H1 (cell line): Measurements from ENCODE around the gene SMOC2. TPM values are rescaled to one million over a fixed set of nuclear protein-coding genes. Genes with fewer than 3 reads are reported as not detected.
A peak's percentile ranks its signal among the peaks of the same experiment; 100 is the strongest.

Experiments
- CTCF ChIA-PET: fragments of 300-600 bp; sonication (Branson Sonifier 250); formaldehyde crosslinking; loops from one replicate; lab custom pipeline; 2021; ENCODE audit not compliant: partially characterized antibody; lab: Charles Lee
- POLR2A ChIA-PET: fragments of 300-600 bp; sonication (Branson Sonifier 250); formaldehyde crosslinking; loops from one replicate; lab custom pipeline; 2021; ENCODE audit warnings: inconsistent platforms; ENCODE audit not compliant: partially characterized antibody; lab: Charles Lee
- DNase-seq, 2 experiments: peaks; one replicate each; pipeline versions ENCODE4 v3.0.0 to v3.0.0-alpha.2; 2010 to 2022; ENCODE audit warnings: low spot score in 2 of 2, low read depth in 1 of 2, mixed read lengths in 1 of 2
- FAIRE-seq: peaks from 2 replicates; lab custom pipeline; 2011; peaks lifted over from hg19 to GRCh38; lab: Jason Lieb, UNC
- H2AFZ ChIP-seq: 2 replicates; pipeline ENCODE4 v1.8.1; 2012; ENCODE audit warnings: low read length, inconsistent platforms
- H2AK5ac ChIP-seq: 2 replicates; pipeline ENCODE4 v1.6.1; 2013; ENCODE audit warnings: low read depth, low read length
- H2BK120ac ChIP-seq: replicated peaks from 2 replicates; pipeline ENCODE3; 2013; ENCODE audit warnings: low read depth, low read length, inconsistent platforms
- H2BK12ac ChIP-seq: 2 replicates; pipeline ENCODE4 v1.6.1; 2013; ENCODE audit warnings: low read depth, low read length
- H2BK15ac ChIP-seq: 2 replicates; pipeline ENCODE4 v1.6.1; 2013; ENCODE audit warnings: low read length
- H2BK20ac ChIP-seq: 2 replicates; pipeline ENCODE4 v1.6.1; 2013; ENCODE audit warnings: low read length
- H2BK5ac ChIP-seq: 2 replicates; pipeline ENCODE4 v1.6.1; 2013; ENCODE audit warnings: low read depth, low read length
- H3K14ac ChIP-seq: 2 replicates; pipeline ENCODE4 v1.6.1; 2013; ENCODE audit warnings: inconsistent platforms; ENCODE audit not compliant: insufficient read length
- H3K18ac ChIP-seq: 2 replicates; pipeline ENCODE4 v1.6.1; 2013; ENCODE audit warnings: low read length; ENCODE audit errors: extremely low read depth
- H3K23ac ChIP-seq: 2 replicates; pipeline ENCODE4 v1.6.1; 2013; ENCODE audit warnings: inconsistent platforms; ENCODE audit not compliant: insufficient read length
- H3K23me2 ChIP-seq: 2 replicates; pipeline ENCODE4 v1.6.1; 2013; ENCODE audit warnings: low read depth, low read length
- H3K27ac ChIP-seq: 2 replicates; pipeline ENCODE4 v1.6.1; 2011; ENCODE audit warnings: low read depth, low read length, inconsistent platforms
- H3K27me3 ChIP-seq, 4 experiments: replicated peaks in 1 of 4; 1 replicate in 1 of 4; 2 replicates in 3 of 4; pipeline versions ENCODE4 v1.6.1 to v1.8.1; 2011 to 2013; ENCODE audit warnings: low read length in 3 of 4, mild to moderate bottlenecking in 3 of 4, inconsistent platforms in 2 of 4, mixed read lengths in 2 of 4, moderate library complexity in 1 of 4; ENCODE audit not compliant: control insufficient read depth in 3 of 4, insufficient read depth in 3 of 4; ENCODE audit errors: extremely low read depth in 1 of 4
- H3K36me3 ChIP-seq, 4 experiments: 2 replicates each; pipeline versions ENCODE4 v1.6.1 to v1.8.1; 2011 to 2013; ENCODE audit warnings: mild to moderate bottlenecking in 4 of 4, low read length in 3 of 4, moderate library complexity in 2 of 4, control low read depth in 1 of 4, inconsistent platforms in 1 of 4; ENCODE audit not compliant: insufficient read depth in 4 of 4, control insufficient read depth in 2 of 4
- H3K4ac ChIP-seq: replicated peaks from 2 replicates; pipeline ENCODE3; 2013; ENCODE audit warnings: low read length, low read depth, mixed read lengths, inconsistent platforms; ENCODE audit not compliant: insufficient read length
- H3K4me1 ChIP-seq, 4 experiments: replicated peaks in 1 of 4; 1 replicate in 1 of 4; 2 replicates in 3 of 4; pipeline versions ENCODE4 v1.6.1 to v1.8.1; 2011 to 2013; ENCODE audit warnings: low read length in 3 of 4, inconsistent platforms in 2 of 4, mixed read lengths in 1 of 4; ENCODE audit not compliant: insufficient read depth in 4 of 4, control insufficient read depth in 3 of 4
- H3K4me2 ChIP-seq, 2 experiments: 2 replicates each; pipeline versions ENCODE4 v1.6.1 to v1.8.1; 2011 to 2013; ENCODE audit warnings: low read depth in 2 of 2, low read length in 2 of 2, control low read depth in 1 of 2, inconsistent platforms in 1 of 2, mild to moderate bottlenecking in 1 of 2; ENCODE audit not compliant: insufficient read depth in 1 of 2
- H3K4me3 ChIP-seq, 4 experiments: fragments of 200-600, 300-600 bp in 1 of 4; sonication (generic), shearing (Covaris generic), sonication (Bioruptor Twin) in 1 of 4; 2 replicates each; pipeline versions ENCODE4 v1.5.1 to v1.8.1; 2011 to 2016; ENCODE audit warnings: low read length in 4 of 4, low read depth in 3 of 4, control low read depth in 2 of 4, inconsistent platforms in 2 of 4, mild to moderate bottlenecking in 2 of 4, mixed read lengths in 1 of 4, moderate library complexity in 1 of 4; ENCODE audit not compliant: insufficient read depth in 2 of 4; ENCODE audit errors: extremely low read depth in 1 of 4
- H3K56ac ChIP-seq: replicated peaks from 2 replicates; pipeline ENCODE3; 2013; ENCODE audit warnings: low read depth, mild to moderate bottlenecking, mixed read lengths, low read length, inconsistent platforms; ENCODE audit not compliant: insufficient read length
- H3K79me1 ChIP-seq: 2 replicates; pipeline ENCODE4 v1.6.1; 2013; ENCODE audit warnings: low read depth, low read length, control low read depth
- H3K79me2 ChIP-seq, 2 experiments: 2 replicates each; pipeline versions ENCODE4 v1.6.1 to v1.8.1; 2012 to 2013; ENCODE audit warnings: low read length in 2 of 2, mild to moderate bottlenecking in 2 of 2, inconsistent platforms in 1 of 2; ENCODE audit not compliant: insufficient read depth in 2 of 2, control insufficient read depth in 1 of 2
- H3K9ac ChIP-seq, 4 experiments: replicated peaks in 1 of 4; 1 replicate in 1 of 4; 2 replicates in 3 of 4; pipeline versions ENCODE4 v1.6.1 to v1.8.1; 2011 to 2013; ENCODE audit warnings: low read depth in 3 of 4, low read length in 3 of 4, control low read depth in 2 of 4, mild to moderate bottlenecking in 2 of 4, moderate library complexity in 2 of 4, inconsistent platforms in 1 of 4; ENCODE audit errors: extremely low read depth in 1 of 4
- H3K9me3 ChIP-seq, 2 experiments: 2 replicates each; pipeline versions ENCODE4 v1.6.1 to v1.8.1; 2012 to 2013; ENCODE audit warnings: mild to moderate bottlenecking in 2 of 2, moderate library complexity in 2 of 2, control low read depth in 1 of 2, inconsistent platforms in 1 of 2, low read depth in 1 of 2, low read length in 1 of 2, mixed read lengths in 1 of 2; ENCODE audit not compliant: insufficient read depth in 2 of 2
- H4K20me1 ChIP-seq, 2 experiments: replicated peaks in 1 of 2; 2 replicates each; pipeline versions ENCODE3 to v1.8.1; 2011 to 2013; ENCODE audit warnings: inconsistent platforms in 2 of 2, low read length in 2 of 2, mild to moderate bottlenecking in 1 of 2; ENCODE audit not compliant: insufficient read depth in 2 of 2, control insufficient read depth in 1 of 2
- H4K5ac ChIP-seq: 2 replicates; pipeline ENCODE4 v1.6.1; 2013; ENCODE audit warnings: low read length, low read depth, mixed read lengths, inconsistent platforms; ENCODE audit not compliant: insufficient read length
- H4K8ac ChIP-seq: 2 replicates; pipeline ENCODE4 v1.8.0; 2013; ENCODE audit warnings: mild to moderate bottlenecking, moderate library complexity, low read length, inconsistent platforms; ENCODE audit not compliant: insufficient read depth; ENCODE audit errors: extremely low read depth
- H4K91ac ChIP-seq: replicated peaks from 2 replicates; pipeline ENCODE3; 2013; ENCODE audit warnings: low read length, mixed read lengths, inconsistent platforms; ENCODE audit not compliant: insufficient read length
- ASH2L ChIP-seq: fragments of 200-600, 300-600 bp; sonication (generic); IDR thresholded peaks from one replicate; pipeline ENCODE4 v1.7.1; 2017; ENCODE audit warnings: low read length
- BACH1 ChIP-seq: IDR thresholded peaks from 2 replicates; pipeline ENCODE4 v1.6.1; 2012; ENCODE audit warnings: low read length, improper control_type of control experiment
- CHD1 ChIP-seq: IDR thresholded peaks from 2 replicates; pipeline ENCODE4 v1.6.1; 2012; ENCODE audit warnings: low read depth, low read length, improper control_type of control experiment
- CTBP2 ChIP-seq: IDR thresholded peaks from 2 replicates; pipeline ENCODE4 v1.7.0; 2011; ENCODE audit warnings: borderline replicate concordance, mild to moderate bottlenecking, moderate library complexity, mixed read lengths, low read length; ENCODE audit not compliant: insufficient read depth, insufficient read length
- CTCF ChIP-seq, 3 experiments: IDR thresholded peaks; 1 replicate in 2 of 3; 2 replicates in 1 of 3; pipeline versions ENCODE4 v1.5.1 to v1.6.1; 2011; ENCODE audit warnings: low read length in 3 of 3, mild to moderate bottlenecking in 3 of 3, inconsistent platforms in 2 of 3, low read depth in 1 of 3, moderate library complexity in 1 of 3; ENCODE audit not compliant: insufficient read depth in 1 of 3; ENCODE audit errors: control extremely low read depth in 1 of 3
- EP300 ChIP-seq, 2 experiments: IDR thresholded peaks; 1 replicate in 1 of 2; 2 replicates in 1 of 2; pipeline ENCODE4 v1.6.1; 2011 to 2012; ENCODE audit warnings: low read depth in 2 of 2, low read length in 2 of 2, mild to moderate bottlenecking in 2 of 2, borderline replicate concordance in 1 of 2, inconsistent platforms in 1 of 2, moderate library complexity in 1 of 2
- KDM1A ChIP-seq: fragments of 200-600, 300-600 bp; sonication (generic); IDR thresholded peaks from 2 replicates; pipeline ENCODE4 v1.7.1; 2016; ENCODE audit warnings: mild to moderate bottlenecking, low read length, borderline replicate concordance
- RAD21 ChIP-seq, 2 experiments: IDR thresholded peaks in 1 of 2; conservative IDR thresholded peaks in 1 of 2; 2 replicates each; pipeline ENCODE4 v1.6.1; 2011; ENCODE audit warnings: low read depth in 2 of 2, low read length in 2 of 2, improper control_type of control experiment in 1 of 2, inconsistent platforms in 1 of 2, mild to moderate bottlenecking in 1 of 2, moderate library complexity in 1 of 2
- SP2 ChIP-seq: IDR thresholded peaks from 2 replicates; pipeline ENCODE4 v1.6.1; 2012; ENCODE audit warnings: mild to moderate bottlenecking, low read length, inconsistent platforms
- TAF1 ChIP-seq: IDR thresholded peaks from 2 replicates; pipeline ENCODE4 v1.6.1; 2011; ENCODE audit warnings: mild to moderate bottlenecking, low read depth, low read length
- WGBS, 2 experiments: shearing (Covaris generic) in 1 of 2; methylation state at CpG; one replicate each; pipeline versions ENCODE4 v1.1.6 to v1.1.7; 2013 to 2015; ENCODE audit warnings: low lambda C conversion rate in 2 of 2, mixed read lengths in 2 of 2, inconsistent platforms in 1 of 2, low coverage in 1 of 2, missing lambda C conversion rate in 1 of 2; ENCODE audit not compliant: insufficient replicate concordance in 2 of 2, insufficient coverage in 1 of 2, insufficient read length in 1 of 2; ENCODE audit errors: extremely low coverage in 1 of 2, missing lambda C conversion rate in 1 of 2; 5-methylcytosine and 5-hydroxymethylcytosine counted together
- polyA plus RNA-seq, 7 experiments: library from polyadenylated mRNA; depleted of rRNA in 3 of 7; stranded (reverse) in 5 of 7; unstranded in 2 of 7; fragments of >200 nt in 5 of 7; fragments of 200-250 nt in 2 of 7; gene quantifications; 1 replicate in 5 of 7; 2 replicates in 1 of 7; 4 replicates in 1 of 7; pipeline versions ENCODE4 v1.2.1 to v1.2.3, GENCODE V29; 2011 to 2013; ENCODE audit warnings: missing spikeins in 2 of 7, mixed read lengths in 2 of 7
- total RNA-seq: library from RNA; stranded (reverse); fragmentation: NEBNext Ultra II Directional; extraction: Animal tissue kit (Norgen Biotek cat#: 25700); gene quantifications from 2 replicates; pipeline ENCODE4 v1.2.1, GENCODE V29; 2021

Gene SMOC2
- total and polyA plus RNA-seq, 2 of the 8 experiments (the other 6 are each of a cell fraction or from before 2014, with no cell fraction given) = 7.7 to 8.5 TPM

- no peak overlapping the region for H3K4ac ChIP-seq
- no peak overlapping the region for H3K23ac ChIP-seq
- no peak overlapping the region for H3K4me2 ChIP-seq
- H3K4me1 ChIP-seq = no peaks in the 10 kb centered on the region
- H3K18ac ChIP-seq = no peak overlapping the region
- no peak overlapping the region for H3K4me3 ChIP-seq
- no peak overlapping the region for H3K14ac ChIP-seq
- H3K36me3 ChIP-seq = no peaks in the 10 kb centered on the region
- no peak overlapping the region for H3K56ac ChIP-seq
- H2BK20ac ChIP-seq = no peak overlapping the region
- H3K9ac ChIP-seq = no peak overlapping the region
- no peak overlapping the region for H2BK12ac ChIP-seq
- H4K20me1 ChIP-seq = no peaks in the 10 kb centered on the region
- DNase-seq (no peak), FAIRE-seq (no peak)
- H3K79me2 ChIP-seq = no peaks in the 10 kb centered on the region
- H2BK5ac ChIP-seq = no peak overlapping the region
- no peak overlapping the region for H2AK5ac ChIP-seq
- H3K27ac ChIP-seq = no peak overlapping the region
- H4K8ac ChIP-seq = no peak overlapping the region
- no peak overlapping the region for H4K91ac ChIP-seq
- no peaks in the 10 kb centered on the region for H3K27me3 ChIP-seq
- no peak overlapping the region for H4K5ac ChIP-seq
- peaks cover 19% of the 10 kb centered on the region; the same call in 1 of the 2 replicates for H3K23me2 ChIP-seq
- H2BK15ac ChIP-seq = no peak overlapping the region
- POLR2A ChIA-PET = no interaction called here
- H3K9me3 ChIP-seq = peaks cover 21 to 30% of the 10 kb centered on the region in 2 experiments
- WGBS, 2 experiments = 89% methylated on average over 3 of the region's 3 CpGs; no CpG with 5 or more reads in 1 of the 2 experiments
- CTCF ChIA-PET = interaction anchor here (0.7 to 5.1 kb wide), 19 partner anchors 10 to 344 kb away, joined by 3 to 43 read pairs (median 5); no protein-coding TSS in a partner anchor
- no peak overlapping the region for H2AFZ ChIP-seq
- TF ChIP-seq RAD21 (IDR thresholded peaks at IDR 0.05 in 1 of 2, conservative IDR thresholded peaks at IDR 0.05 in 1 of 2; ENCODE audit: low read depth in 2 of 2, low read length in 2 of 2) = peak in 1 of 2 experiments; percentile 52; a peak in 2 of 4 replicates
- TF ChIP-seq ASH2L = no peak
- no peak for TF ChIP-seq EP300 (IDR thresholded peaks at IDR 0.05; ENCODE audit: borderline replicate concordance in 1 of 2, low read depth in 2 of 2, low read length in 2 of 2)
- peak; percentile 38 to 45 (median 39) for TF ChIP-seq CTCF (IDR thresholded peaks at IDR 0.05; ENCODE audit: control extremely low read depth in 1 of 3, insufficient read depth in 1 of 3, low read depth in 1 of 3, low read length in 3 of 3)
- TF ChIP-seq BACH1 = peak; percentile 42; the same call in 1 of the 2 replicates
- TF ChIP-seq SP2 = no peak
- TF ChIP-seq TAF1 = no peak
- no peak for TF ChIP-seq KDM1A
- no peak for TF ChIP-seq CTBP2
- no peak for TF ChIP-seq CHD1
- no peaks in the 10 kb centered on the region for H3K79me1 ChIP-seq
- no peak overlapping the region for H2BK120ac ChIP-seq
Observed at GRCh38 chr6:168713839-168714238, 272.9 kb downstream of the SMOC2 start.
